Hepatic stellate cell (primary cell): Measurements from ENCODE around the gene SEMA4F.

Experiments
- DNase-seq: peaks from one replicate; pipeline ENCODE4 v3.0.0; 2011; ENCODE audit warnings: low spot score

SEMA4F gene

GRCh38 chr2:74659462-74659861 lies 5.4 kb downstream of the SEMA4F start:
- DNase-seq = peak; percentile 8

- no peak for DNase-seq
Measured at GRCh38 chr2:74668087-74668486, 14.0 kb downstream of the SEMA4F start.

- DNase-seq = no peak
Measured at GRCh38 chr2:74670263-74670662, 16.2 kb downstream of the SEMA4F start.

DNA sequence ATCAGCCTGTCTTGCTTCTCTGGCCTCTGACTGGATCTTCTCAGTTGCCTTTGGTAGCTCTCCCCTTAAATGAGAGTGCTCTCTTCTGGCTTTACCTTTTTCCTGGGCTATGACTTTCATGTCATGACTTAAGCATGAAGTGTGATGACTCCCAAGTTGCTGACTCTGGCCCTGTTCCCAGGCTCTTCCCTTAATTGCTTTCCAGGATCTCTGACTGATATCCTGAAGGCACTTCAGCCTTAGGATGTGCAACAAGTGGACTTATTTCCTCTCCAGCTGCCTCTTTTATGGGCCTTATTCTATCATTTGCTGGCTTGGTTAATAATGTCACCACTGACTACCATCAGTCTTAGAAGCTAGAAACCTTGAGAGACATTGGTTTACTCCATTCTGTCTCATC lies 17.4 kb downstream of the SEMA4F start:
- peak; percentile 17 for DNase-seq

- DNase-seq = no peak
Measured at GRCh38 chr2:74673826-74674528, 19.9 kb downstream of the SEMA4F start.

- DNase-seq = no peak
Measured at GRCh38 chr2:74675090-74675489, 21.0 kb downstream of the SEMA4F start.

DNA sequence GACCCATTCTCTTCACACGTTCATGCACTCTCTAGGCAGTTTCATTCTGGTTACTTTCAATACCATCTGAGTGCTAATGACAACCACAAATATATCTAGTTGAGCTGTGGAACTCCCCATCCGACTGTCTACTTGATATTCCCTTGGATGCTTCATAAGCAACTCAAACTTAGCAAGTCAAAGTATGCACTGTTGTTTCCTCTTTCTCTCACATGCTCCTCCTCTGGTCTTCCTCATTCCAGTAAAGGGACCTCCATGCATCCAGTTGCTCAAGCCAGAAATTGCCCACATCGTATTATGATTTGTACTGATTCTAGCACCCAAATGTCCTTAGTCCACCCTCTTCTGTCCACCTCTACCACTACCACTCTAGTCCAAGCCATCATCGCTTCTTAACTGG lies 22.3 kb downstream of the SEMA4F start:
- DNase-seq = no peak

GRCh38 chr2:74679615-74680014 lies 25.6 kb downstream of the SEMA4F start:
- DNase-seq = no peak

GRCh38 chr2:74682501-74682900 lies 28.5 kb downstream of the SEMA4F start:
- no peak for DNase-seq

DNA sequence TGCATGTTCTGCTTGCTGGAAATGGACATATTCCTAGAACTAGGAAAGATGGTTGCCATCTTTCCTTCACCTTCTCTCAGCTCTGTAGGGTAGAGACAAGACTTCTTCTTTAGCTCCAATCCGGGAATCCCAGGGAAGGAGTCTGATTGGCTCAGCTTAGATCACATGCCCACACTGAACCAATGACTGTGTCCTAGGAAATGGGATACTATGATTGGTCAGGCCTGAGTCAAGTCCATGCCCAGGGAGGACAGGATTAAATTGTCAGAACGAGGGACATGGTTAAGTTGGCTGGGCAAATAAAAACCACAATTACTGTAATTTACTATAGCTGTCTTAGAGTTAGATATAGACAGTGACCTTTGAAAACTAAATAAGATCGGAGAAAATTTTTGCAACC lies 31.4 kb downstream of the SEMA4F start:
- no peak for DNase-seq

DNA sequence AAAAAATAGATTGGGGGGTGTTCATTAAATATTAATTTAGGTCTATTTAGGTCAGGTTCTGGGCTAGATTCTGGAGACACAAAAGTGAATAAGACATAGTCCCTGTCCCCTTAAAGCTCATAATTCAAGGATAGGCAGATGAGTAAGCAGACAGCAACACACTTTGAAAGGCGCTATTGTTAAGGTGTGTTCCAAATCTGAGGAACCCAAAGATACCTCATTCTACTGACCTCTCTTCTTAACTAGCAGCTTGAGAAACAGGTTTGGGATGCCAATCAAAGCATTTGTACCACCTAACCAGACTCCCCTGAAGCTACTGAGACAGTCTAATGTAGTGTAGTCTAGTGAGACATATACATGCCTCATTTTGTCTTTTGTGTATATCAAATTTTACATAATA lies 34.8 kb downstream of the SEMA4F start:
- no peak for DNase-seq

DNA sequence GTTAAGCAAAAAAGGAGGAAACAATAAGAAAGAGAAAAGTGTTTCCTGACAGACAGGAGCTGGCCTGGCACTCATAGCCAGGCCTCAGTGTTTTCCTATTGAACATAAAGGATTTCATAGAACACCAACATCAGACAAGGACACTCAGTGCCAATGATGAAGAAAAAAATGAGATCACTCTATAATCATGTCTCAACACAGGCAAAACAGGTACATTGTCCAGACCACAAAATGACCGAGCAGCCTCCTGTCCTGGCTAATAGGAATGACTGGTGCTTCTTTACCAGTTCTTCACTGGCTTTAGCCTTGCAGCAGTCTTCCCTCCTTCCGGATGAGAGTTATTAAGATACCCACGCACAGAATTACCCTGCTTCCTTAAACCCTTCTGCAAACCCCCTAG lies 35.6 kb downstream of the SEMA4F start:
- no peak for DNase-seq

GRCh38 chr2:74690571-74690970 lies 36.5 kb downstream of the SEMA4F start:
- peak; percentile 69 for DNase-seq

DNA sequence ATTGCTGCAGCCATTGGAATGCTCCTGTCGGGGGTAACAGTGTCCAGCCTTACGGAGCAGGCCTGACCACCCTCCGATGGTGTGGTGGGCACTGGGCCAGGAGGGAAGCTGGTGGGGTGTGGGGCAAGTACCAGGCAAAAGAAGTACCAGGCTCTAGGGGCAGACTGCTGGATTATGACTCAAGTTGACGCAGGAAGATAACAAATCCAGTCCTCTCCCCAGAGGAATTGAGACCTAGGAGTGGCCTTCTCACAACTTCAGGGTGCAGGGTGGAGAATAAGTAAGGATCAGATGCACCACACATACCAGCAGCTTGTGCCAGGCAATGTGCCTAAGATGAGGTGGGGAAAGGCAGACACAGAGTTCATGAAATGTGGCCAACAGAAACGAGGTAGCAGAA lies 37.9 kb downstream of the SEMA4F start:
- DNase-seq = no peak

GRCh38 chr2:74693213-74693612 lies 39.2 kb downstream of the SEMA4F start:
- DNase-seq = no peak

DNA sequence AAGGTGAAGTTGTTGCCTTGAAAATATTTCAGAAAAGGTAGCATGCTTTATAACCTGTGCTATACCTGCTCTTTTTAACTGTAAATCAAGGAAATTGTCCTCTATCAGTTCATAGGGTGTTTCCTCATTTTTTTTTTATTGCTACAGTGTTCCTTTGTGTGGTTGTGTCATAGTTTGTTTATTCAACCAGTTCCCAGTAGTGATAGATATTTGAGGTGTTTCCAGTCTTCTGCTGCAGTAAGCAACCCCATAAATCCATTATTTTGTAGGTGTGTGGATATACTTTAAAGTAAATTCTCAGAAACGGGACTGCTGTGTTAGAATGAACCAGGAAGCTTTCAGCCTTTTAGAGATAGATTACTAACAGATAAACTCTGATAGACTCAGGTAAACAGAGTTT lies 39.6 kb downstream of the SEMA4F start:
- DNase-seq = no peak

DNA sequence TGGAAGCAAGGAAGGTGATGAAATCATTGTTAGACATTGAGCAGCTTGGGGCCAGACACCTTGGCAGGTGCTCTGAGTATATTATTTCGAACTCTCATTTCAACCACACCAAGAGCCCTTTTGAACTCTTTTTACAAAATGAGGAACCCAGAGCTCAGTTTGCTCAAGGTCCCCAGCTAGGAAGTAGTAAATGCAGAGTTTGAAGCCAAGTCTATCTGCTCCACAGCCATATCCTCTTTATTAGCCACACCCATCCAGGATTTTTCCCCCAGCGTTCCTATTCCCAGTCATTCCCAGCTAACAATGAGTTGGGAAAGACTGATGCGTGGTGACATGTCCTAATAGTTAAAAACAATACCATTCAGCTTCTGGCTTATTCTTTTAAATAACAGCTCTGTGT lies 40.2 kb downstream of the SEMA4F start:
- no peak for DNase-seq

- DNase-seq = no peak
Measured at GRCh38 chr2:74695663-74696062, 41.6 kb downstream of the SEMA4F start.

DNA sequence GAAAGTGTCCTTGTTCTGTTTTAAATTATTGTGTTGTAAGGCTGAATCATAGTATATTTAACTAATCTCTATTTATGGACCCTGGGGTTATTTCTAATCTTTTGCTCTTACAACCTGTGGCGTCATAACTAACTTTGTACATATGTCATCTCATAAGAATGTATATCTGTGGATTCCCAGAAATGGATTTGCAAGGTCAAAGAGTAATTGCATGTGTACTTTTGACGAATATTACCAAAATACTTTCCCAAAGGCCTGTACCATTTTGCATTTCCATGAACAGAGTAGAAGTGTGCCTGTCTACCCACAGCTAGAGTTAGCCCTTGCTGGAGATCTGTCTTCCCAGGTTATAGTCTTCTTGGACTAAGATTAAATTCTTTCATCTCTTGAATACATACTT lies 42.8 kb downstream of the SEMA4F start:
- peak; percentile 30 for DNase-seq

DNA sequence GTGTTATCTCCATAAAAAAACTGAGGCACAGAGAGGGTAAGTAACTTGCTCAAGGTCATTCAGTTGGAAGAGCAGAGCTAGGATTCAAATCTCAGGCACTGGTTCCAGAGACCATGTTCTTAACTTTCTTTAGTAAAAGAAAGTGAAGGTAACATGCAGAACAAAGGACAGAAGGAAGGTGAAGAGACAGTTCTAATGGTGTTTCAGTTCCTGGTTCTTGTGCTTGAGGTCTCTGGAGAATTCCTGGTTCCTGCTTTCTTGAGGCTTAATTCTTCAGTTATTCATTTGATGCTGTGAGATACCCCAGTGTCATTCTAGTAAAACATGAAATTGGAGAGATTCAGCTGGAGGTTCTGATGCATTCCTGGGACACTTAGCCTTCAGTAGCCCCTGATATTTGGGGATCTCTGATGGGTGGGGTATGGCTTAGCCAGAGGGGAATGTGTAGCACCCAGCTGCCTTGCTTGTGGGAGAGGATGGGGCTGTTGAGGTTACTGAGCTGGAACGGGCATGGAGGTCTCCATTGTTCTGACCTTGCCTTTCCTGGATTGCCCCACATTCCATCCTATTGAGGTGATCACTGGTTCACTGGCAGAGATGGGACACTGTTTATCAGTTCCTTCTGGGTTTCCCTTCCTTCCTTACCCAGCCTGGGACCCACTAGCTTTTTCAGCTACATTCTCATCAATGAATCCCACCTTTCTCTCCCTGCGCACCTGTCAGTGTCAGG lies 46.8 kb downstream of the SEMA4F start:
- no peak for DNase-seq

DNA sequence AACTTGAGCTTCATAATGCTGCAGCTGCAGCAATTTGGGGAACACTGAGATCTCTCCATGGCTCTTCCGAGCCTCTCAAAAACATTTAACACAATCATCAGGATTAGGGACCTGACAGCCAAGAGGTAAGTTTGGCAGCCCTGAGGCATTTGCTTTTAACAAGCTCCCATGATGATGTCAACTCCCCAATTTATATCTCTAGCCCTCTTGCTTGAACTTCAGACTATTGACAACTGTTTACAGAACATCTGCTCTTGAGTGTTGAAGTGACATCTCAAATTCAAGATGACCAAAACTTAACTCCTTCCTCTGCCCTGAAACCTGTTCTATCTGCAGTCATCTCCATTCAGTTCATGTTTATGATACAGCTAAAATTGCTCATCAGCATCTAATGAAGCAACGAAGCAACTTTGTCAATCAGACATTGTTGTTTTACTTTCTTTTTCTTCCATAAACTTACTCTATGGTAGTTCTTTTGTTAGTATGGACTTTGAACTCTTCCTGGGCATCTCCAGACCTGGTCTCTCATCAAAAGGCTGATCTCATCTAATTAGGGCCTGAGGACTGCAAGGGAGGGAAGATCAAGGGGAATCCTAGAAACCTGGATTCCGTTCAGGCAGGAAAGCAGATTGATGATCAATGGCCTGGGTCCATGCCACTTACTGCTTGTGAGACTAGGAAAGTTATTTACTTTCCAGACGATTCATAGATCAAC lies 48.1 kb downstream of the SEMA4F start:
- DNase-seq = no peak

DNA sequence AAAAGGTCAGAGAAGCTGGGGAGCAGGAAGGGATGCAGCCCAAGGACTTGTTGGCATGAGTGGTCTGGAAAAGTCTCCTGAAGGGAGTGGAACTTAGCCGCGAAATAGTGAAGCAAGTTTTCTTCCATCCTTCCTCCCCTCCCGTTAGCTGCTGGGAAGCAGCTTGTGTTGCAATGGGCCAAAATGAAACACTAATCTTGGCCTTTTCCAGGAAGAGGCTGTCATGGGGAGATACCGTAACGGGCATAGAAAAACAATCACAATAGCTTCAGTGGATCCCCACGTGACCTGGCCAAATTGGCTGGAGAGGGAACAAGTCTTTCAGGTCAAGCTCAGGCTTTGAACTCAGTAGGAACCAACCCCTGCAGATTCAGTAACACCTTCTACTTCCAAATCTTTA lies 49.3 kb downstream of the SEMA4F start:
- DNase-seq = no peak

DNA sequence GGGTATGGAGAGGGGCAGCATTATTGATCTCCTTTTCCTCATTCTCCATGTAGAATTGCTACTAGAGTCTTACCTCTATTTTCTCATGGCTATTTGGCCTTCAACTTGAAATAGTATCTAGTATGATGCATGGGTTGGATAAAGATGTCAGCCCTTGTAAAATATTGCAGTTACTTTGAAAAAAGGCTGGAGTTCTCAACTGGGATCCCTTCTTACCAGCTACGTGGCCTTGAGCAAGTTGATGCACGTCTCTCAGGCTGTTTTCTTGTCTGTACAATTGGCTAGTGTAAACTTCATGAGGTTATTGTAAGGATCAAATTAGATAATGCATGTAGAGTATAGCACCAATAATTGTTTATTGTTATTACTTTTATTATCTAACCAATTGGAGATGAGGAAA lies 50.2 kb downstream of the SEMA4F start:
- no peak for DNase-seq
